Activated CD8-positive, alpha-beta memory T cell treated with anti-CD3 and anti-CD28 coated beads for 48 hours (primary cell): Measurements from ENCODE around the gene AFF4.

ENCODE experiments used
- DNase-seq, 3 experiments: peaks; one replicate each; pipeline ENCODE4 v3.0.0-alpha.2; 2020; ENCODE audit warnings: low read depth in 2 of 3, low spot score in 2 of 3

AFF4 gene

GRCh38 chr5:132827943-132828673, 135.3 kb downstream of the AFF4 start:
- DNase-seq = no peak

GRCh38 chr5:132826424-132827082, 136.9 kb downstream of the AFF4 start:
- no peak for DNase-seq

GRCh38 chr5:132825834-132826391, 137.5 kb downstream of the AFF4 start:
- DNase-seq = no peak
